ENCODE results near the gene LDHB. TPM values are rescaled to one million over a fixed set of nuclear protein-coding genes. Genes with fewer than 3 reads are reported as not detected.

LDHB gene
- total and polyA plus RNA-seq, 8 donors, result 94.5 to 523 (median 326) TPM

DNA sequence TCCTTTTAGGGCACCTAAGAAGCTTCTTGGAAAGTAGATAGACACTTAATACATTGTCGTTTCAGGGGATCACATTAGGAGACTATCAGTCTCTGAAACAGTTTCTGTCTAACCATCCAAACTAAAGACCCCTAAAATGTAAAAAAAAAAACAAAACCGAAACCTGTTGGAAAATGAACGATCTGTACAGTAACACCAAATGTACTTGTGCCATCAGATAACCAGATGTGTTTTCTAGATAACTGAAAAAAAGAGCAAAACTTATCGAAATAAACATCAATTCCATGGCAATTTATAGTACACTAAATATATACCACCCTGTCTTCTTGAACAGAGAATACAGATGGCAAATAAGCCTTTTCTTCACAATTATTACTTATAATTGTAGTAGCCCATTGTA is 2.1 kb downstream of the LDHB start:
- H3K9me3 ChIP-seq, result no peaks in the 10 kb centered on the region
- H3K4me3 ChIP-seq, result peak overlapping the region in 3 of 4 donors; percentile 65 to 88 (median 85)
- intact Hi-C loops (cut with DNase I; ENCODE audit: low total_unique reads), result no loop called here
- TF ChIP-seq POLR2A (IDR thresholded peaks at IDR 0.05), result no peak
- TF ChIP-seq EP300 (IDR thresholded peaks at IDR 0.05), result no peak
- TF ChIP-seq POLR2AphosphoS5 (IDR thresholded peaks at IDR 0.05), result no peak
- TF ChIP-seq, protein P1, sequence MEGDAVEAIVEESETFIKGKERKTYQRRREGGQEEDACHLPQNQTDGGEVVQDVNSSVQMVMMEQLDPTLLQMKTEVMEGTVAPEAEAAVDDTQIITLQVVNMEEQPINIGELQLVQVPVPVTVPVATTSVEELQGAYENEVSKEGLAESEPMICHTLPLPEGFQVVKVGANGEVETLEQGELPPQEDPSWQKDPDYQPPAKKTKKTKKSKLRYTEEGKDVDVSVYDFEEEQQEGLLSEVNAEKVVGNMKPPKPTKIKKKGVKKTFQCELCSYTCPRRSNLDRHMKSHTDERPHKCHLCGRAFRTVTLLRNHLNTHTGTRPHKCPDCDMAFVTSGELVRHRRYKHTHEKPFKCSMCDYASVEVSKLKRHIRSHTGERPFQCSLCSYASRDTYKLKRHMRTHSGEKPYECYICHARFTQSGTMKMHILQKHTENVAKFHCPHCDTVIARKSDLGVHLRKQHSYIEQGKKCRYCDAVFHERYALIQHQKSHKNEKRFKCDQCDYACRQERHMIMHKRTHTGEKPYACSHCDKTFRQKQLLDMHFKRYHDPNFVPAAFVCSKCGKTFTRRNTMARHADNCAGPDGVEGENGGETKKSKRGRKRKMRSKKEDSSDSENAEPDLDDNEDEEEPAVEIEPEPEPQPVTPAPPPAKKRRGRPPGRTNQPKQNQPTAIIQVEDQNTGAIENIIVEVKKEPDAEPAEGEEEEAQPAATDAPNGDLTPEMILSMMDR (IDR thresholded peaks at IDR 0.05), result no peak
- peaks cover 15 to 60% (median 38%) of the 10 kb centered on the region in 4 donors for H3K4me1 ChIP-seq
- 49 to 60% (median 56%) methylated on average over 4 of the region's 4 CpGs for WGBS, 5 donors
- H3K27me3 ChIP-seq, result no peaks in the 10 kb centered on the region
- H3K36me3 ChIP-seq, result peaks cover 25 to 39% (median 38%) of the 10 kb centered on the region in 4 donors
- peak overlapping the region in 2 of 5 donors; percentile 93 to 96 for H3K27ac ChIP-seq
- DNase-seq, result no peak

DNA sequence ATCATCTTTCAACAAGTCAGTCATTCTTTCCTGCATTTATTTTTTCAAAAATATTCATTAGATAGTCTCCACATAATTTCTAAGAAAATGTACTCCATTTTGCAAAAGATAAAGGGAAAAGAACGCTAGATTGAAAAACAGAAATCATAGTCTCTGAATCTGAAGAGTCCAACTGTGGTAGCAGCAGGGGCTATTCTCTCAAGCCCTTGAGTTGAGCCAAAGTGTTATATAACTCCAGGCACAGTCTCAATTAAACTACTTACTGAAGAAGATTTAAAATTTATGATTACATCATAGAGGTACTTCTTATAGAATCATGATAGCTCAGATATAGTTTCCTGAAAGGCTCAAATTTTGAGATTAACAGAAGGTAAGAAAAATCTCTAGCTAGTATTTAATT is 5.8 kb downstream of the LDHB start:
- Histone ChIP-seq H3K36me3 (peaks cover 32 to 72% (median 62%) of the 10 kb centered on the region in 4 donors), H3K9me3 (no peaks in the 10 kb centered on the region), H3K4me3 (no peak overlapping the region), H3K27me3 (no peaks in the 10 kb centered on the region), H3K27ac (no peak overlapping the region), H3K4me1 (peaks cover 8 to 65% (median 43%) of the 10 kb centered on the region in 4 donors)
- WGBS, 5 donors, result 88 to 98% (median 94%) methylated on average over 1 of the region's 1 CpG
- DNase-seq, result no peak
- TF ChIP-seq, protein P1 (IDR thresholded peaks at IDR 0.05), result no peak
- intact Hi-C loops (cut with DNase I; ENCODE audit: low total_unique reads), result no loop called here

DNA sequence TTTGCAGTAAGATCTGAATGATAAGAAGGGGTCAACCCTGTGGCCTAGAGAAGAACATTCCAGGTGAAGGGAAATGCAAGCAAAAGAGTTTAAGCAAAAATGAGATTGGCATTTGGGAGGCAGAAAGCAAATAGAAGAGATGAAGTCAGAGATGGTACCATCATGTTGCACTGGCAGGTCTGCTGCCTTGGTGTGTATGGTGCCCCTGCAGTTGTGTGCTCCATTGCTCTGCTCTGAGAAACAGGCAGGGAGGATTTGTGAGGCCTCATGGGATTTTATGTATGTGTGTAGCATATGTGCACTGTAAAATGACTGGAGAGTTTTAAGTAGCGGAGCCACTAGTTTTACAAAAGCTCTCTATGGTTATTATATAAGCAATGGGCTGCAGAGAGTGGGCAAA is 6.6 kb downstream of the LDHB start:
- no peak for DNase-seq
- Histone ChIP-seq H3K4me1 (peaks cover 4 to 60% (median 38%) of the 10 kb centered on the region in 4 donors), H3K9me3 (no peaks in the 10 kb centered on the region), H3K27me3 (no peaks in the 10 kb centered on the region), H3K36me3 (peaks cover 35 to 81% (median 70%) of the 10 kb centered on the region in 4 donors), H3K27ac (peak overlapping the region in 3 of 5 donors; percentile 0 to 17 (median 11)), H3K4me3 (no peak overlapping the region)
- TF ChIP-seq, protein P1 (IDR thresholded peaks at IDR 0.05), result no peak
- TF ChIP-seq POLR2A (IDR thresholded peaks at IDR 0.05) (no peak), POLR2AphosphoS5 (IDR thresholded peaks at IDR 0.05) (no peak), EP300 (IDR thresholded peaks at IDR 0.05) (no peak)
- WGBS, 5 donors, result 94 to 100% (median 97%) methylated on average over 1 of the region's 1 CpG
- intact Hi-C loops (cut with DNase I; ENCODE audit: low total_unique reads), result no loop called here

DNA sequence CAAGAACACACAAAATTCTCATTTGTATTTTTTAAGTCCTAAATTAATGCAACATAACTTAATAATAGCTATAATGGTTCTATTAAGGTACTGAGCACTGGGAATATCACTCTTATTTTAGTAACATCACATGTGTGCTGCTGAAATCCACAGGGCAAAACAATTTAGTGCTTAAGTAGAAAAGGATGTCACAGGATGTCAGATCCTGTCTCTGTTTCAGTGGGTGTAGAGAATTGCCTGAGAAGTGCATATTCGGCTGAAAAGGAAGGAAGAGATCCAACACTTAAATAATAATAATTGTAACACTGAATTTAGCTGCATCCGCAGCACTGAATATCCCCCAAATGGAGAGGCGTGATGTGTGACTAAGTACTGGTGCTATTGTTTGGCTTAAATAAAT is 8.6 kb downstream of the LDHB start:
- Histone ChIP-seq H3K4me1 (peaks cover 0 to 55% (median 29%) of the 10 kb centered on the region in 4 donors), H3K9me3 (no peaks in the 10 kb centered on the region), H3K36me3 (peaks cover 45 to 92% (median 81%) of the 10 kb centered on the region in 4 donors), H3K27me3 (no peaks in the 10 kb centered on the region), H3K4me3 (no peak overlapping the region), H3K27ac (no peak overlapping the region)
- intact Hi-C loops (cut with DNase I; ENCODE audit: low total_unique reads), result no loop called here
- no peak for DNase-seq
- TF ChIP-seq, protein P1 (IDR thresholded peaks at IDR 0.05), result no peak
- TF ChIP-seq EP300 (IDR thresholded peaks at IDR 0.05), result no peak
- TF ChIP-seq POLR2AphosphoS5 (IDR thresholded peaks at IDR 0.05), result no peak
- TF ChIP-seq POLR2A (IDR thresholded peaks at IDR 0.05), result no peak
- WGBS, 5 donors, result 53 to 67% (median 60%) methylated on average over 3 of the region's 3 CpGs
